HL-60/S4 treated with retinoic acid at 250 ng/mL for 4 days and 3 days (cell line): Measurements from ENCODE around the gene CACFD1.
"Not testable (repeated sequence)": the region's sequence is repeated elsewhere in the genome, so short reads cannot be mapped to it uniquely, and the experiment has no call there.

ENCODE experiments used
- in situ Hi-C: fragments of 300-500 bp; cut with MboI; formaldehyde crosslinking; loops from 2 replicates; pipeline ENCODE4 v1.7.0; 2022; ENCODE audit warnings: low sequenced_read_pairs

The CACFD1 gene

DNA sequence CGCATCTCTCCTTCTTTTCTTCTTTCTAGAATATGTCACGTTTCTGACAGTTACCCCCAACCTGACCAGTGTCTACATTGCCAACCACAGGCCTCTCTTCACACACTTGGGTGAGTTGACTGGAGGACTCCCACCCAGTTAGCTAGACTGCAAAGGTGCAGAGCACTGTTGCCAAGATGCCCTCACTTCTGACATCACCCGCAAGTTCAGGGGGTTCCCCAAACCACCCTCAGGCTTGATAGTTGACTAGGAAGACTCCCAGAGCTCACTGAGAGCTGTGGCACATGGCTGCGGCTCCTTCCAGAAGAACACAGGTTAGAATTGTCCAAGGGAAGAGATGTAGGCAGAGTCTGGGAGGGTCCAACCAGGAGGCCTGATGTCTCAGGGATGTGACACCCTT is 20.4 kb upstream of the CACFD1 start:
- in situ Hi-C loops: no loop called here

DNA sequence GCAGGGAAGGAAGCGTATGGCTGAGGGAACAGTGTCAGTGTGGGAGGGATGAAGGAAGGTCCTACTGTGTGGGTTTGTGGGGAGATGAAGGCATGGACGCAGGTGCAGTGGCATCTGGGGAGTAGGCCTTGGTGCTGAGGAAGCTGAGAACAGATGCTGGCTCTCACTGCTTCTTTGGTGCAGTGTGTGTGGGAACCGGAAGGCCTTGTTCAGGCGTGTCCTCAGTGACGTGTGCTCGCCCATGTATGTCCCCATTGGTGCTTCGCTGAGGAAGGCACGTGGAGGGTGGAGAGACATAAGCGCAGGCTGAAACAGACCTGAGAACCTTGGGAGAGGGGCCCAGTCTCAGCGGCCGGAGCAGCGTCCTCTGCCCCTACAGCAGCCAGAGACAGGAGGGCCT is 18.9 kb upstream of the CACFD1 start:
- in situ Hi-C loops: no loop called here

DNA sequence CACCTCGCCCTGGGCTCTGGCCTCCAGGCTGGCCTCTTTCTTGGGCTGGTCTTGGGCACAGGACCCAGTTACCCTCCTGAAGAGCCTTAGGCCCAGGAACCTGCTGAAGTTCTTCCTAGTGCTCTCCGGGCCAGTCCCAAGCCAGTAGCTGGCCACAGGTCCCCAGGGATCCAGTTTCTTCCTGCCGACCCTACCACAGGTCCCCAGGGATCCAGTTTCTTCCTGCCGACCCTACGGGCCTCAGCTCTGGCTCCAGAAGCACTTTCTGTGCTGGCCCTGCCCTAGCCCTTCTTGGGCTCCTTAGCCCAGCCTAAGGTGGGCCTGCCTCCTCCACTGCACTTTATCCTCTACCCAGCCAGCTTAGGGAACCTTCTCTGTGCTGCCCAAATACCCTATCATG is 18.2 kb upstream of the CACFD1 start:
- in situ Hi-C loops: no loop called here

DNA sequence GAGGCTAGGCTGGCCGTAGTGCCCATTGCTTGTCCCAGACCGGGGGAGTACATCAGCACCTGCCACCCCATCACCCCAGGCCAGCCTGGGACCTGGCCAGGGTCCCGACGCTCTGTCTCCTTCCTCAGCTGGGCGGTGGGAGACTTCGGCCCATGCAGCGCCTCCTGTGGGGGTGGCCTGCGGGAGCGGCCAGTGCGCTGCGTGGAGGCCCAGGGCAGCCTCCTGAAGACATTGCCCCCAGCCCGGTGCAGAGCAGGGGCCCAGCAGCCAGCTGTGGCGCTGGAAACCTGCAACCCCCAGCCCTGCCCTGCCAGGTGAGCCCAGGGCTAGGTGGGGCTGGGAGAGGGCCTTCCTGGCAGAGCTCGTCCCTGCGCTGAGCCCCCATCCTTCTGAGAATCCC is 16.5 kb upstream of the CACFD1 start:
- in situ Hi-C loops: no loop called here

DNA sequence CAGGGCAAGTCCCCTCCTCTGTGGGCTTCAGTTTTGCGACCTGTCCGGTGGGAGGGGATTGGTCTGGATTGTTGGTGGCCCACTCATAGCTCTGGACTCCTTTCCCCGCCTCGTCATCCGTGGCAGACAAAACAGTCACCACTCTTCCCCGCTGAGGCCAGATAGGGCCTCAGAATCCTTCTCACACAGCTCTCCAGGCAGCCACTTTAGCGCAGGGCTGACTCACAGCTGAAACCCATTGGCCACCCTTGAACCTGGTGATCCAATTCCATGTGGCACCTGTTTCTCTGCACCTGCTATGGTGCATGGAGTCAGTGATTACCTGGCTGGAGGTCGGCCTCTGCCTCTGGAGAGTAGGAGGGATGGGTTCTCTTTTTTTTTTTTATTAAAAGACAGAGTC is 15.8 kb upstream of the CACFD1 start:
- in situ Hi-C loops: no loop called here

DNA sequence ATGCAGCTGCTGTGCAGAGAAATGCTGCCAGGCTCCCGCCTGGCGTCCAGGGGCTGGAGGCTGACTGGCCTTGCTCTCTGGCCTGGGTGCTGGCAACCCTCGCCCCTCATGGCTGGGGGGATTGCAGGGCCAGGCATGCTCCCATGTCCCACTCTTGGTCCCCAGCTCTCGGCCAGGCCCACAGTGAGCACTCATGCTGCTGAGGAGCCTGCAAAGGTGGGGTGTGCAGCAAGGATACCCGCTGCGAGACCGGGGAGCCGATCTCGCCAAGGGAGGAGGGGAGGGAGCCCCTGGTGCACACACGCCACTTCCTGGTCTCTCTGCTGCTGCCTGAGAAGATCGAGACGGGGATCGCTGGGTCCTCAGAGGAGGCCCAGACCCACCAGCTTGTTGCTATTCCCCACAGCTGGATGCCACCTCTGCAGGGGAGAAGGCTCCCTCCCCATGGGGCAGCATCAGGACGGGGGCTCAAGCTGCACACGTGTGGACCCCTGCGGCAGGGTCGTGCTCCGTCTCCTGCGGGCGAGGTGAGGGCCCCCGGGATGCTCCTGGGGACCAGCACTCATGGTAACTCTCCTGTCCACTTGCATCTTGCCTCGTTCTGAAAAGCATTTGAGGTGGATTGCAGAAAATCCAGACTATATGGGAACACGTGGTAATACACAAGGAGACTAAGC is 14.3 kb upstream of the CACFD1 start:
- in situ Hi-C loops: no loop called here

DNA sequence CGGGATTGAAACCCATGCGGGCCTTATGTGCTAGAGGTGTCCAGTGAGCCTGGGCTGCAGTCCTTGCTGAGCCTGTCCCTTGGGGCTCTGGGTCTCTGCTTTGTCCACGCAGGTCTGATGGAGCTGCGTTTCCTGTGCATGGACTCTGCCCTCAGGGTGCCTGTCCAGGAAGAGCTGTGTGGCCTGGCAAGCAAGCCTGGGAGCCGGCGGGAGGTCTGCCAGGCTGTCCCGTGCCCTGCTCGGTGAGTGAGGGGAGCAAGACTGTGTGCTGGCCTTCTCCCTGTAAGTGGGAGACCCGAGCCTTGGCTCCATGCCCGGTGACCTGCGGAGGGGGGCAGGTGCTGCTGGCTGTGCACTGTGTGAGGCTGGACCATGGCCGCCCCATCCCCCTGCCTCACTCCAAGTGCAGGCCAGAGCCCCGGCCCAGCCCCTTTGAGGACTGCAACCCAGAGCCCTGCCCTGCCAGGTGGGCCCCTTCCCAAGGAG is 11.2 kb upstream of the CACFD1 start:
- in situ Hi-C loops: no loop called here

DNA sequence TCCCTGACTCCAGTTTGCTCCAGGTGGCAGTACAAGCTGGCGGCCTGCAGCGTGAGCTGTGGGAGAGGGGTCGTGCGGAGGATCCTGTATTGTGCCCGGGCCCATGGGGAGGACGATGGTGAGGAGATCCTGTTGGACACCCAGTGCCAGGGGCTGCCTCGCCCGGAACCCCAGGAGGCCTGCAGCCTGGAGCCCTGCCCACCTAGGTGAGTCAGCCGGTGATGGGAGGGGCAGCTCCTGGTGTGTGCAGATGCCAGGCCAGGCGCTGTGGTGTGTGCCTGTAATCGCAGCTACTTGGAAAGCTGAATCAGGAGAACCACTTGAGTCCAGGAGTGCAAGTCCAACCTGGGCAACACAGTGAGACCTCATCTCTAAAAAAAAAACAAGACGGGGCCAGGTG is 10.0 kb upstream of the CACFD1 start:
- in situ Hi-C loops: no loop called here

DNA sequence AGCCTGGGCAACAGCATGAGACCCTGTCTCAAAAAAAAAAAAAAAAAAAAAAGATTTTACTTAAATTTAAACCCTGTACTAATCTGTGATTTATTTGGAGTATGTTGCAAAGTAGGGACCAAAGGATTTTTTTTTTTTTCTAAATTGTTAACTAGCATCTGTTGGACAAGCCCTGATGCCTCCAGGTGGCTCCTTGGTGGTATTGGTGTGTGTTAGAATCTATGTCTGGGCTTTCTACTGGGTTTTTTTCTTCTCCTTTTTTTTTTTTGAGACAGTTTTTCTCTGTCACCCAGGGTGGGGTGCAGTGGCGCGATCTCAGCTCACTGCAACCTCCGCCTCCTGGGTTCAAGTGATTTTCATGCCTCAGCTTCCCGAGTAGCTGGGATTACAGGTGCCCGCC is 7.9 kb upstream of the CACFD1 start:
- in situ Hi-C loops: not testable (repeated sequence)

DNA sequence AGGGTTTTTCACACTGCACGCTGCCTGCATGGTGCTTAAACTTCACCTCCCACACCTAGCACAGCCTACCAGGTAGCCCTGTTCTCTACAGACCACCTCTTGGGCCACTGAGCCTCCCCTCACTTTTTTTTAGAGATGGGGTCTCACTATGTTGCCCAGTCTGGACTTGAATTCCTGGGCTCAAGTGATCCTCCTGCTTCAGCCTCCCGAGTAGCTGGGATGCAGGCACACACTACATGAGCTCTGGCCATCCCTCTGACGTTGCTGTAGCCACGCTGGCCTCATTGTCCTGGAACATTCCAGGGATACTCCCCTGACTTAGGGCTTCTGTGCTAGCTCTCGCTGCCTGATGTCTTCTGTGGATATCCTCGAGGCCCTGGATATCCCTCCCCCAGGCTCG is 7.2 kb upstream of the CACFD1 start:
- in situ Hi-C loops: no loop called here

DNA sequence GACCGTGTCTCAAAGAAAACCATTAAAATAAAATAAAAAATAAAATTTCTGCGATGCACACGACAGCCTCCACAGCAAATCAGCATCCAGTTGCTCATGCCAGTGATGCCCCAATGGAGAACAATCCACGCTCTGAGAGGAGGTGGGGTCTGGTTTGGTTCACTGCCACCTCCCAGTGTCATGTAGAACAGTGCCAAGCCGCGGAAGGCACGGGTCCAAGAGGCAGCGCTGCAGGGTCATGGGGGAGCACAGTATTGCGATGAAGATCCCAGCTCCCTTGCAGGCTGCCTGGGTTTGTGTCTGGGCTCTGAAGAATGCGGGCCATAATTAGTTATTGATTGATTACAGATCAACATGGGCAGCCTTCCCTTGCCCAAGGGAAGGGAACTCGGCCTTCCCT is 6.1 kb upstream of the CACFD1 start:
- in situ Hi-C loops: no loop called here

DNA sequence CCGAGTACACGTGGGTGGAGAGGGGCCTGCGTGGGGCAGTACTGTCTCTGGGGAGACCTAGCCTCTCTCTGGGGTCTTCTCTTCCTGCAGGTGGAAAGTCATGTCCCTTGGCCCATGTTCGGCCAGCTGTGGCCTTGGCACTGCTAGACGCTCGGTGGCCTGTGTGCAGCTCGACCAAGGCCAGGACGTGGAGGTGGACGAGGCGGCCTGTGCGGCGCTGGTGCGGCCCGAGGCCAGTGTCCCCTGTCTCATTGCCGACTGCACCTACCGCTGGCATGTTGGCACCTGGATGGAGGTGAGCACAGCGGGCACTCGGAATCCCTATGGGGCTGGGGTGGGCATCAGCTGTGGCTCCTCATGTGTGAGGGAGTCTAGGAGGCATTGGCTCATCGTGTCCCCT is 5.5 kb upstream of the CACFD1 start:
- in situ Hi-C loops: no loop called here

DNA sequence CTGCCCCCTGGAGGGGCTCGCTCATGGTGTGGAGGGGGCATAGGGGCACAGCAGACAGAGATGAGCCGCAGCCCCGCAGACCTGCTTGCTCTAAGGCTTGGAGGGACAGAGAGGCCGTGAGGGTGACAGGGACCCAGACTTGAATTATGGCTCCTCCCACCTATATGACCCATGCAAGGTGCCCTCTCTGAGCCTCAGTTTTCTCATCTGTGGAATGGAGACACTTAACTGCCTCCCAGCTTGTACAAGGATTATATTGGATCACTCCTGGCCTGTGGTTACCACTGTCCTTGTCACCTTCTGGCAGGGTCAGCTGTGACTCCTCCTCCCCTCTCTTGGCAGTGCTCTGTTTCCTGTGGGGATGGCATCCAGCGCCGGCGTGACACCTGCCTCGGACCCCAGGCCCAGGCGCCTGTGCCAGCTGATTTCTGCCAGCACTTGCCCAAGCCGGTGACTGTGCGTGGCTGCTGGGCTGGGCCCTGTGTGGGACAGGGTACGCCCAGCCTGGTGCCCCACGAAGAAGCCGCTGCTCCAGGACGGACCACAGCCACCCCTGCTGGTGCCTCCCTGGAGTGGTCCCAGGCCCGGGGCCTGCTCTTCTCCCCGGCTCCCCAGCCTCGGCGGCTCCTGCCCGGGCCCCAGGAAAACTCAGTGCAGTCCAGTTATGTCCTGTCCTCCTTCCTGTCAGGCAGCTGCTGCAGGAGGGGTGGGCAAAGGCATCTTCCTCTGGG is 4.7 kb upstream of the CACFD1 start:
- in situ Hi-C loops: no loop called here

DNA sequence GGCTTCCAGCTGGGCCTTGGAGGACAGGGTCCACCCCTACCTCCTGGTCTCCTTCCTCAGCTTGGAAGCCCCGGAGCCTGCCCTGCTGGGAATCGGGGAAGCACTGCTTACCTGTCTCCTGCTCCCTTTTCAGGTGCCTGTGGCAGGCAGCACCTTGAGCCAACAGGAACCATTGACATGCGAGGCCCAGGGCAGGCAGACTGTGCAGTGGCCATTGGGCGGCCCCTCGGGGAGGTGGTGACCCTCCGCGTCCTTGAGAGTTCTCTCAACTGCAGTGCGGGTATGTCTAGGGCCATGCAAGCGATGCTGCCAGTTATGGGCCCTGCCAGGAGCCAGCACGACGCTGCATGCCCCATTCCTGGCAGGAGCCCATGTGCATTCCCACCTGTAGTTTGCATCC is 3.8 kb upstream of the CACFD1 start:
- in situ Hi-C loops: no loop called here

DNA sequence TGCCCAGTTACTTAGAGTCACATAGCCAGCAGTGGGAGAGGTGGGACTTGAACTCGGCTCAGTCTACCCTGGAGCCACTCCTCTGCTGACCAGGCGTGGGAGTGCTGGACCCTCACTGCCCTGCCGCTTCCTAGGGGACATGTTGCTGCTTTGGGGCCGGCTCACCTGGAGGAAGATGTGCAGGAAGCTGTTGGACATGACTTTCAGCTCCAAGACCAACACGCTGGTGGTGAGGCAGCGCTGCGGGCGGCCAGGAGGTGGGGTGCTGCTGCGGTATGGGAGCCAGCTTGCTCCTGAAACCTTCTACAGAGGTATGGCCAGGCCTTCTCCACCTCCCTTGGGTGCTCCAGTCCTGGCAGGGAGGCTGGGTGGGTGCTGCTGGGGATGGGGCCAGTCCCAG is 3.4 kb upstream of the CACFD1 start:
- in situ Hi-C loops: no loop called here

DNA sequence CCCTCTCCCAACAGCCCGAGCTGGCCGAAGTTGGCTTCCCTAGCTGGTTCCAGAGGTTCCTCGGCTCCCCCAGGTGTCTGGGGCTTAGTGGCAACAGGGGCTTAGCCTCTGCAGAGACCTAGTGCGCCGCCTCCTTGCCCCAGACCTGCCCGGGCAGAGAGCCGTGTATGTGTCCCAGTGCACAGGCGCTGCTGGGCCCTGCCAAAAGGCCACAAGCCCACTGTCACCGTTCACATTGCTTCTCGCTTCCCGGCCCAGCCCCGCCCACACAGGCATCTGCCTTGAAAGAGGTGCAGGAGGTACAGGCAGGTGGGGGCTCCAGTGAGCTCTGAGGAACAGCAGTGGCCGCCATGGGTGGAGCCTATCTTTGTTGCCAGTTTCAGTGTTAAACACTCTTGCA is 2.5 kb upstream of the CACFD1 start:
- in situ Hi-C loops: no loop called here

DNA sequence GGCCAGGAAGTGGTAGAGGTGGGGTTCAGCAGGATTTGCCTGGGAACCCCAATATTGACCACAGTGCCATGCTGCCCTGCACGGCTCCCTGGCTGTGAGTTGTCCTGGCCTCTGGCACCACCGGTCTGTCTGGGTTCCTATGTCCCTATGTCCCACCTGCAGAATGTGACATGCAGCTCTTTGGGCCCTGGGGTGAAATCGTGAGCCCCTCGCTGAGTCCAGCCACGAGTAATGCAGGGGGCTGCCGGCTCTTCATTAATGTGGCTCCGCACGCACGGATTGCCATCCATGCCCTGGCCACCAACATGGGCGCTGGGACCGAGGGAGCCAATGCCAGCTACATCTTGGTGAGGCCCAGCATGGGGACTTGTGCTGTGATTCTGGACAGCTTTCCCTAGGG is 2.0 kb upstream of the CACFD1 start:
- in situ Hi-C loops: no loop called here

DNA sequence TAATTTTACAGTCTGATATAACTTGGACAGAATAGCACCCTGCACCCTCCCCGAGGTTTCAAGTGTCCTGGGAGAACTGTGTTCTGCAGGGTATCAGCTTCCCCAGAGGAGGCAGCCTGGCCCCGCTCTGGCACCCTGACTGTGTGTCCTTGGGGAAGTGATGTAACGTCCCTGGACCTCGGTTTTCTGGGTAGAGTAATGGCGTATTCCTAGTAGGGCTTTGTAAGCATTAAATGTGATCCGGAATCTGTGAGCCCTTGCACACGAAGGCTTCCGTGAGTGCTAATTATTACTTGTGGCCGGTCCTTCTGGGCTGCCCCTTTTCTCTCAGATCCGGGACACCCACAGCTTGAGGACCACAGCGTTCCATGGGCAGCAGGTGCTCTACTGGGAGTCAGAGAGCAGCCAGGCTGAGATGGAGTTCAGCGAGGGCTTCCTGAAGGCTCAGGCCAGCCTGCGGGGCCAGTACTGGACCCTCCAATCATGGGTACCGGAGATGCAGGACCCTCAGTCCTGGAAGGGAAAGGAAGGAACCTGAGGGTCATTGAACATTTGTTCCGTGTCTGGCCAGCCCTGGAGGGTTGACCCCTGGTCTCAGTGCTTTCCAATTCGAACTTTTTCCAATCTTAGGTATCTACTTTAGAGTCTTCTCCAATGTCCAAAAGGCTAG is 1.0 kb upstream of the CACFD1 start:
- in situ Hi-C loops: no loop called here

DNA sequence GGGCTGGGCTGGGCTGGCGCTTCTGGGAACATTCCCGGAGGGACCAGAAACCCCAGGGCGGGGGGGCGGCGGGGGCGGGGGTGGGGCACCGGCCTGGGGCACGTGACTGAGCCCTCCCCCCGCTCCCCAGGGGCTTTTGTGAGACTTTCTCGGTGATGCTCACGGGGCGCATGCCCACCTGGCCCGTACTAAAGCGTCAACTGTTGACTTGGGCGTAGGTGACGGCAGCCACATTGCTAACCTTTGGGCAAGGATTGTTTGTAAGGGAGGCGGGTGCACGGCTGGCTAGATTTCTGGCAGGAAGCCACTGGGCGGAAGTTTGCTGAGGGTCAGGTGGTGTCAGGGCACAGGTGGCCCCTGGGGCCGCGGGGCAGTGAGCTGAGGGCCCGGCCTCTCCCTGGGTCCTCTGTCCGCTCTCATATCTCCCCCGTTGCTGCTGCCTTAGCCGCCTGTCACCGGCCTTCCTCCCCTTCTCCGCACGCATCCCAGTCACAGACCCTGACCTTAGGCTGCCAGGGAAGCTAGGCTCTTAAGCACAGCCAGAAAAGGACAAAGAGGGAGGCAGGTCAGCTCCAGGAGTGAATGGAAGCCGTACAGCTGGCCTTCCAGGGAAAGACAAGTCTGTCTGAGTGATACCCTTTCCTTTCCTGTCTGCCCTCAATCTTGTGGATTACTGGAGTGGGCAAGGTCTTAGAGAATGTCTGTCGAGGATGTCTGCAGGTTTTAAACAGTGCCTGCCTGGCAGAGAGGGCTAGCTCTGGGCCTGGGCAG is 812 bp downstream of the CACFD1 start:
- in situ Hi-C loops: no loop called here

DNA sequence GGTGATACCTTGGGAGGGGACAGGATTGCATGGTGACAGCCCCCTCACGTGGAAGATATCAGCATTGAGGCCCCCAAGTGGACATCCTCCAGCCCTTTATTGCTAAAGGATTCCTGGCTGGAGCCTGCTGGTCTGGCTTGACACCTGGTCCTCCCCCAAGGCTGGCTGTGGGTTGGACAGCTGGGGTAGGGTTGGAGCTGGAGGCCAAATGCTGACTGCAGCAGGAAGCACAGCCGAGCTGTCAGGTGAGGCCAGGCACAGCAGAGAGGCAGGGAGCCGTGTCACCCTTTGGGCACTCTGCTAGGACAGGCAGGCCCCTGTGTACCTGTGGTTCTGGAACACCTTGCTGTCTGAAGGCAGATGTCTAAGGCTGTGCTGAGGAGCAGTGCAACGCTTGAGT is 2.2 kb downstream of the CACFD1 start:
- in situ Hi-C loops: no loop called here

DNA sequence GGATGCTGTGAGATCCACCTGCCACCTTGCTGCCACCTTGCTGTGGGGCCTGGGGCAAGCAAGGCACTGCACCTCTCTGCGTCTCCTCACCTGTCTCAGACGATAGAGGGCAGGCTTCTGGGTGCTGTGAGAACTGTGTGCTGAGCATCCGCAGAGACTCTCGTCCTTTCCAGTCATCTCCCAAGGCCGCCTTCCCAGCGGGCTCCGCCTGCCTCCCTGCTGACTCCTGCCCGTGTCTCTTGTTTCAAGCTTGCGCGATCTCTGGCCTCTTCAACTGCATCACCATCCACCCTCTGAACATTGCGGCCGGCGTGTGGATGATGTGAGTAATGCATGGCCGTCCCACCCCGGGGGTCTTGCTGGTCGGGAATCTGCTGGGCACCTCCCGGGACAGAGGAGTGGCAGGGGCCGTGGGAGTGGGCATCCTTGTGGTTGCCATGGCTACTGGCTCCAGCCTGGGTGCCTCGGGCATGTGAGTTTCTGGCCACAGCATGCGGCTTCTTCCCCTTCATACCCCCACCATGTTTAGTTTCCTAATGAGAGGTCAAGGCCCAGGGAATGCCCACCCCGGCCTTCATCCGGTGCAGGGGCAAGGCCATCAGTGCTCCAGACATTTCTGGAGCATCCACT is 3.6 kb downstream of the CACFD1 start:
- in situ Hi-C loops: no loop called here
